ENCODE results near the gene TCHH. TPM values are rescaled to one million over a fixed set of nuclear protein-coding genes. Genes with fewer than 3 reads are reported as not detected.
"Not testable (repeated sequence)": the region's sequence is repeated elsewhere in the genome, so short reads cannot be mapped to it uniquely, and the experiment has no call there.

Gene TCHH
- total and polyA plus RNA-seq, 2 of the 13 experiments (the other 11 are each of a cell fraction or from before 2014, with no cell fraction given): not detected

GRCh38 chr1:152081026-152081425 lies 34.2 kb downstream of the TCHH start:
- intact Hi-C loops (cut with micrococcal nuclease; ENCODE audit: unreplicated experiment); FAIRE-seq; in situ Hi-C loops (cut with HindIII; ENCODE audit: extremely low pct_ligation_motif_present, low pct_unique_long_range_greater_than_20kb); H3K4me3 ChIP-seq (replicated peaks in 1 of 3; ENCODE audit: insufficient read depth in 1 of 3, low read depth in 2 of 3, low read length in 3 of 3); ATAC-seq; H3K79me2 ChIP-seq (ENCODE audit: insufficient read depth, low read length); H3K27ac ChIP-seq (ENCODE audit: extremely low read length, insufficient read depth, low read length); H3K4me1 ChIP-seq (ENCODE audit: insufficient read depth, low read length); DNase-seq (ENCODE audit: low spot score); POLR2A ChIA-PET; H3K4me2 ChIP-seq (ENCODE audit: low read depth, low read length); H2AFZ ChIP-seq (ENCODE audit: low read length); H3K27me3 ChIP-seq (ENCODE audit: control insufficient read depth in 1 of 2, insufficient read depth in 2 of 2, low read length in 2 of 2); CTCF ChIA-PET (ENCODE audit: low intra/inter-chr PET ratio, low total read pairs); H3K36me3 ChIP-seq (replicated peaks in 1 of 2; ENCODE audit: control insufficient read depth in 1 of 2, insufficient read depth in 2 of 2, low read length in 2 of 2); BruUV-seq (replicated peaks); H3K9ac ChIP-seq (ENCODE audit: insufficient read depth, low read depth, low read length); H3K9me3 ChIP-seq (ENCODE audit: low read length); H4K20me1 ChIP-seq (ENCODE audit: insufficient read depth, low read length): not testable (repeated sequence)
- WGBS (ENCODE audit: low lambda C conversion rate): 100% methylated on average over 4 of the region's 17 CpGs

GRCh38 chr1:152080494-152080893 lies 34.8 kb downstream of the TCHH start:
- H4K20me1 ChIP-seq (ENCODE audit: insufficient read depth, low read length); in situ Hi-C loops (cut with HindIII; ENCODE audit: extremely low pct_ligation_motif_present, low pct_unique_long_range_greater_than_20kb); BruUV-seq (replicated peaks); ATAC-seq; H3K9me3 ChIP-seq (ENCODE audit: low read length); H3K36me3 ChIP-seq (replicated peaks in 1 of 2; ENCODE audit: control insufficient read depth in 1 of 2, insufficient read depth in 2 of 2, low read length in 2 of 2); H3K79me2 ChIP-seq (ENCODE audit: insufficient read depth, low read length); H3K4me1 ChIP-seq (ENCODE audit: insufficient read depth, low read length); POLR2A ChIA-PET; H3K27me3 ChIP-seq (ENCODE audit: control insufficient read depth in 1 of 2, insufficient read depth in 2 of 2, low read length in 2 of 2); H2AFZ ChIP-seq (ENCODE audit: low read length); DNase-seq (ENCODE audit: low spot score); intact Hi-C loops (cut with micrococcal nuclease; ENCODE audit: unreplicated experiment); H3K4me2 ChIP-seq (ENCODE audit: low read depth, low read length); CTCF ChIA-PET (ENCODE audit: low intra/inter-chr PET ratio, low total read pairs); H3K4me3 ChIP-seq (replicated peaks in 1 of 3; ENCODE audit: insufficient read depth in 1 of 3, low read depth in 2 of 3, low read length in 3 of 3); H3K9ac ChIP-seq (ENCODE audit: insufficient read depth, low read depth, low read length); FAIRE-seq; H3K27ac ChIP-seq (ENCODE audit: extremely low read length, insufficient read depth, low read length): not testable (repeated sequence)
- 27% methylated on average over 14 of the region's 17 CpGs for WGBS (ENCODE audit: low lambda C conversion rate)

- Histone ChIP-seq H3K4me3 (replicated peaks in 1 of 3; ENCODE audit: insufficient read depth in 1 of 3, low read depth in 2 of 3, low read length in 3 of 3) (no peak overlapping the region), H3K4me1 (ENCODE audit: insufficient read depth, low read length) (no peaks in the 10 kb centered on the region), H4K20me1 (ENCODE audit: insufficient read depth, low read length) (no peaks in the 10 kb centered on the region), H3K4me2 (ENCODE audit: low read depth, low read length) (no peak overlapping the region), H3K36me3 (replicated peaks in 1 of 2; ENCODE audit: control insufficient read depth in 1 of 2, insufficient read depth in 2 of 2, low read length in 2 of 2) (no peaks in the 10 kb centered on the region), H3K27ac (ENCODE audit: extremely low read length, insufficient read depth, low read length) (no peak overlapping the region), H2AFZ (ENCODE audit: low read length) (no peak overlapping the region), H3K79me2 (ENCODE audit: insufficient read depth, low read length) (no peaks in the 10 kb centered on the region), H3K9me3 (ENCODE audit: low read length) (no peaks in the 10 kb centered on the region), H3K27me3 (ENCODE audit: control insufficient read depth in 1 of 2, insufficient read depth in 2 of 2, low read length in 2 of 2) (peaks cover 0 to 6% of the 10 kb centered on the region in 2 experiments; a peak in 1 of 5 replicates), H3K9ac (ENCODE audit: insufficient read depth, low read depth, low read length) (no peak overlapping the region)
- intact Hi-C loops (cut with micrococcal nuclease; ENCODE audit: unreplicated experiment): no loop called here
- in situ Hi-C loops (cut with HindIII; ENCODE audit: extremely low pct_ligation_motif_present, low pct_unique_long_range_greater_than_20kb): no loop called here
- no peak for ATAC-seq
- ChIA-PET CTCF (ENCODE audit: low intra/inter-chr PET ratio, low total read pairs) (no interaction called here), POLR2A (no interaction called here)
- 40% methylated on average over 5 of the region's 24 CpGs for WGBS (ENCODE audit: low lambda C conversion rate)
- no peak for FAIRE-seq
- no peak for DNase-seq (ENCODE audit: low spot score)
- no TSS peak for BruUV-seq (replicated peaks)
- TF ChIP-seq ADNP (CRISPR knock-in tag; IDR thresholded peaks at IDR 0.05) (no peak), HOXA5 (CRISPR knock-in tag; IDR thresholded peaks at IDR 0.05) (no peak), ZHX1 (CRISPR knock-in tag; IDR thresholded peaks at IDR 0.05; ENCODE audit: low read depth) (no peak), HNRNPUL1 (IDR thresholded peaks at IDR 0.05; ENCODE audit: low read depth, low read length) (no peak), PCBP1 (IDR thresholded peaks at IDR 0.05; ENCODE audit: borderline replicate concordance, low read depth, low read length) (no peak), ZBTB20 (CRISPR knock-in tag; IDR thresholded peaks at IDR 0.05; ENCODE audit: borderline replicate concordance, low read depth) (no peak), ZNF704 (CRISPR knock-in tag; IDR thresholded peaks at IDR 0.05; ENCODE audit: borderline replicate concordance) (no peak)
Observed at GRCh38 chr1:152078831-152079441, 36.3 kb downstream of the TCHH start.
